Measurements from ENCODE around the gene SHB. TPM values are rescaled to one million over a fixed set of nuclear protein-coding genes. Genes with fewer than 3 reads are reported as not detected.

Gene SHB
- total RNA-seq, 1 experiment from 2014 or later, result 7.6 TPM

DNA sequence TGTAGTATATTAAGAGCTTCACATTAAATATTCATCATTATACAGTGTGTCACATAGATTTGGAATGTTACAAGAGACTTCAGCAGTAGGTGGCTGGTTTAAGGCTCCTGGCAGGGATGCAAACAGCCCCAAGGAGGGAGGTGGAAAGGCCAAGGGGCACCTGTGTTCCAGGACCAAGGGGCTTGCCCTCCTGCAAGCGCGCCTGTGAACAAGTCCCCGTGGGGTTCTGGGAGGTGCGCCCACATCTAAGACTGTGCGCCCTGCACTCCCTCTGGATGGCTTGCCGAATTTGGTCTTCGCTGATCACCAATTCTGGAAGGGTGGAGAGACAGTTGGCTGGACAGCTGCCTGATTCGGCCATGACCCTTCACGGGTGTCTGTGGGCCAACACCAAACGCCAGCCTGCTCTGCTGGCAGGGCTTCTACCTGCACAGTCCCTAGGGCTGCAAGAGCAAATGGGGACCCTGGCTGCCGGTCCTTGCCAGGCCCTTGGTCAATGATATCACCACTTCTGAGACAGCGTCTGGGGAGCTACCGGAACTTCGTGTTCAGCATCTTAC is 153.0 kb downstream of the SHB start:
- intact Hi-C loops (cut with micrococcal nuclease; ENCODE audit: unreplicated experiment), result no loop called here
- Mint-ChIP-seq H3K36me3 (ENCODE audit: insufficient read depth, unreplicated experiment) (no peaks in the 10 kb centered on the region), H3K27ac (ENCODE audit: unreplicated experiment) (no peak overlapping the region), H3K4me3 (ENCODE audit: low read depth, unreplicated experiment) (no peak overlapping the region), H3K4me1 (ENCODE audit: low read depth, unreplicated experiment) (no peaks in the 10 kb centered on the region), H3K9me3 (ENCODE audit: low read depth, unreplicated experiment) (no peaks in the 10 kb centered on the region), H3K27me3 (ENCODE audit: unreplicated experiment) (no peaks in the 10 kb centered on the region)
- DNase-seq, result no peak
- CTCF ChIA-PET, result no interaction called here
- TF ChIP-seq, protein P1, sequence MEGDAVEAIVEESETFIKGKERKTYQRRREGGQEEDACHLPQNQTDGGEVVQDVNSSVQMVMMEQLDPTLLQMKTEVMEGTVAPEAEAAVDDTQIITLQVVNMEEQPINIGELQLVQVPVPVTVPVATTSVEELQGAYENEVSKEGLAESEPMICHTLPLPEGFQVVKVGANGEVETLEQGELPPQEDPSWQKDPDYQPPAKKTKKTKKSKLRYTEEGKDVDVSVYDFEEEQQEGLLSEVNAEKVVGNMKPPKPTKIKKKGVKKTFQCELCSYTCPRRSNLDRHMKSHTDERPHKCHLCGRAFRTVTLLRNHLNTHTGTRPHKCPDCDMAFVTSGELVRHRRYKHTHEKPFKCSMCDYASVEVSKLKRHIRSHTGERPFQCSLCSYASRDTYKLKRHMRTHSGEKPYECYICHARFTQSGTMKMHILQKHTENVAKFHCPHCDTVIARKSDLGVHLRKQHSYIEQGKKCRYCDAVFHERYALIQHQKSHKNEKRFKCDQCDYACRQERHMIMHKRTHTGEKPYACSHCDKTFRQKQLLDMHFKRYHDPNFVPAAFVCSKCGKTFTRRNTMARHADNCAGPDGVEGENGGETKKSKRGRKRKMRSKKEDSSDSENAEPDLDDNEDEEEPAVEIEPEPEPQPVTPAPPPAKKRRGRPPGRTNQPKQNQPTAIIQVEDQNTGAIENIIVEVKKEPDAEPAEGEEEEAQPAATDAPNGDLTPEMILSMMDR (IDR thresholded peaks at IDR 0.05; ENCODE audit: unreplicated experiment), result no peak
- BruUV-seq (replicated peaks), result no TSS peak

DNA sequence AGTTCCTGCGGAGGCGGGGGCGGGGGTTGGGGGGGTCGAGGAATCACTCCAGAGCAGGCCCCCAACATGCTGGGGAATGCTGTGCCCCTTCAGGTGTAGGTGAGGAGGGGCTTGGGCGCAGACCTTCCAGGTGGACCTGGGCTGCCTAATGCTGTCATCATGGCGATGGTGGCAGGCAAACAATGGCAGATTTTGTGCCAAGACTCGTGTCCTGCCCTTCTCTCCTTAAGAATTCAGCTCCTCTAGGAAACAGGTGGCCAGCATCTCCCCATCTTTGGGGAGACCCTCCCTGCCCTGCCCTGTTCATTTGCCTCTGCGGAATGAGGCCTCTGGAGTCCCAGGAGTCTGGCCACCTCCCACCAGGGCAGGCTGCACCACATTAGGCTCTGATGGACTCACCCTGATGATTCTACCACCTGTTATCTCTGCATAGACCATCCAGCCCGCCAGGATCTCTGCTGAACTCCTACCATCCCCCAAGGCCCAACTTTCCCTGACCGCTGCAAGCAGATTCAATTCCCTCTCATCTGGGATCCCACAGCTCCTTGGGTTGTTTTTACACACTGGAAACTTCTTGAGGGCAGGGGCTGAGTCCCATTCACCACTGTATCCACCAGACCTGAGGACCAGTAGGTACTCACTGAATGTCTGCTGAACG is 154.2 kb downstream of the SHB start:
- intact Hi-C loops (cut with micrococcal nuclease; ENCODE audit: unreplicated experiment), result no loop called here
- no TSS peak for BruUV-seq (replicated peaks)
- no peaks in the 10 kb centered on the region for H3K36me3 Mint-ChIP-seq (ENCODE audit: insufficient read depth, unreplicated experiment)
- CTCF ChIA-PET, result no interaction called here
- no peaks in the 10 kb centered on the region for H3K27me3 Mint-ChIP-seq (ENCODE audit: unreplicated experiment)
- no peak overlapping the region for H3K4me3 Mint-ChIP-seq (ENCODE audit: low read depth, unreplicated experiment)
- DNase-seq, result no peak
- H3K27ac Mint-ChIP-seq (ENCODE audit: unreplicated experiment), result no peak overlapping the region
- TF ChIP-seq, protein P1 (IDR thresholded peaks at IDR 0.05; ENCODE audit: unreplicated experiment), result no peak
- H3K4me1 Mint-ChIP-seq (ENCODE audit: low read depth, unreplicated experiment), result no peaks in the 10 kb centered on the region
- H3K9me3 Mint-ChIP-seq (ENCODE audit: low read depth, unreplicated experiment), result no peaks in the 10 kb centered on the region

DNA sequence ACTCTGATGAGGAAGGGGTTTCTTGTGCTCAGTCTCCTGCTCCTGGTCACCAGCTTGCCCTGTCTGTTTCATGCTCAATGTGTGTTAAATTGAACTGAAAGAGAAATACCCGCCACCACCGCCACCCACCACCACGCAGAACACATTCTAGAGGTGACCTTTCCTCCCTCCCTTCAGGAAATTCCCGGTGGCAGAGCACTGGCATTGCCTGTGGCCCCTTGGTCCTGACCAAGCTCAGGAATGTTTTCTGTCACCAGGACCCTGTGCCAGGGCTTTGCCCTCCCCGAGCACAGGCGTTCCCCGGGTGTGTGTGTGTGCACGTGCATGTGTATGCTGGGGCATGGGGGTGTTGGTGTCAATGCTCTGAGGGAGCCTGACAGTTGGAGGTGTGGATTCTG is 154.9 kb downstream of the SHB start:
- Mint-ChIP-seq H3K27ac (ENCODE audit: unreplicated experiment) (no peak overlapping the region), H3K4me1 (ENCODE audit: low read depth, unreplicated experiment) (no peaks in the 10 kb centered on the region), H3K27me3 (ENCODE audit: unreplicated experiment) (no peaks in the 10 kb centered on the region), H3K9me3 (ENCODE audit: low read depth, unreplicated experiment) (no peaks in the 10 kb centered on the region), H3K36me3 (ENCODE audit: insufficient read depth, unreplicated experiment) (no peaks in the 10 kb centered on the region), H3K4me3 (ENCODE audit: low read depth, unreplicated experiment) (no peak overlapping the region)
- DNase-seq, result no peak
- BruUV-seq (replicated peaks), result no TSS peak
- CTCF ChIA-PET, result no interaction called here
- intact Hi-C loops (cut with micrococcal nuclease; ENCODE audit: unreplicated experiment), result no loop called here
- TF ChIP-seq, protein P1 (IDR thresholded peaks at IDR 0.05; ENCODE audit: unreplicated experiment), result no peak

DNA sequence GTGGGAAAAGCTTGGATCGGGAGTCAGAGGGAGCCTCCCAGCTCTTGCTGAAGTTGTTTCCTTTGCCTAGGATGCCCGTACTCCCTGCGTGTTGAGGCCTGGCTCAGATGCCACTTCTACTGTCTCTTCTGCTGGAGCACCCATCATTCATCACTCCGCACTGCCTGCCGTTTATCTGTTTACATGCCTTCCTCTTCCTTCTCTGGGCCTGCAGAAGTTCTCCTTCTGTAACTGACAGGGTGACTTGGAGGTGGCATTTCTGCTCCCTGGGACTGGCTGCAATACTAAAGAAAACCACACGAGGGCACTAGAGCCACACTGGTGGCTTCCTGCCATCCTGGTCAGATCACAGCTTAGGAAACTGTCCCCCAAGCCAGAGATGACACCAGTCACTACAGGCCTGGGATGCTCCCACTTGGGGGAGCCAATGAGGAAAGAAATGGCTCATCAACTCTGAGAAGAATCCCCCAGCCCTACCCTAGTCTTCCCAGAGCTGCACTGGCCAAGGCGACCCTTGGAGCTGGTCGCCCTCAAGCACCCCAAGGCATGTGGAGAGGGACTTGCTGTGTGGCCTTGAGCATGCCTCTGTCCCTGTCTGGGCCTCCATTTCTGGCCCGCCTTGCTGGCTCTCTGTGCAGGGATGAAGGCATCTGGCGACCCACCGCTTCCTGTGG is 155.4 kb downstream of the SHB start:
- Mint-ChIP-seq H3K36me3 (ENCODE audit: insufficient read depth, unreplicated experiment) (no peaks in the 10 kb centered on the region), H3K4me3 (ENCODE audit: low read depth, unreplicated experiment) (no peak overlapping the region), H3K4me1 (ENCODE audit: low read depth, unreplicated experiment) (no peaks in the 10 kb centered on the region), H3K27me3 (ENCODE audit: unreplicated experiment) (no peaks in the 10 kb centered on the region), H3K27ac (ENCODE audit: unreplicated experiment) (no peak overlapping the region), H3K9me3 (ENCODE audit: low read depth, unreplicated experiment) (no peaks in the 10 kb centered on the region)
- intact Hi-C loops (cut with micrococcal nuclease; ENCODE audit: unreplicated experiment), result no loop called here
- TF ChIP-seq, protein P1 (IDR thresholded peaks at IDR 0.05; ENCODE audit: unreplicated experiment), result no peak
- CTCF ChIA-PET, result no interaction called here
- no peak for DNase-seq
- BruUV-seq (replicated peaks), result no TSS peak
